Measurements from ENCODE around the gene CLDN14.

The CLDN14 gene

GRCh38 chr21:36464590-36464989 lies 15.3 kb downstream of the CLDN14 start:
- H3K4me3 ChIP-seq (replicated peaks; ENCODE audit: low read depth, low read length) = no peak overlapping the region
- no peak for TF ChIP-seq CTCF (IDR thresholded peaks at IDR 0.05; ENCODE audit: low read depth, low read length, missing control alignments)
- no peak for DNase-seq (ENCODE audit: extremely low read depth, low read depth)

GRCh38 chr21:36463991-36464390 lies 15.9 kb downstream of the CLDN14 start:
- TF ChIP-seq CTCF (IDR thresholded peaks at IDR 0.05; ENCODE audit: low read depth, low read length, missing control alignments) = no peak
- DNase-seq (ENCODE audit: extremely low read depth, low read depth) = no peak
- no peak overlapping the region for H3K4me3 ChIP-seq (replicated peaks; ENCODE audit: low read depth, low read length)

GRCh38 chr21:36463204-36463603 lies 16.7 kb downstream of the CLDN14 start:
- no peak overlapping the region for H3K4me3 ChIP-seq (replicated peaks; ENCODE audit: low read depth, low read length)
- TF ChIP-seq CTCF (IDR thresholded peaks at IDR 0.05; ENCODE audit: low read depth, low read length, missing control alignments) = no peak
- DNase-seq (ENCODE audit: extremely low read depth, low read depth) = no peak

GRCh38 chr21:36461918-36462486 lies 17.9 kb downstream of the CLDN14 start:
- H3K4me3 ChIP-seq (replicated peaks; ENCODE audit: low read depth, low read length) = no peak overlapping the region
- DNase-seq (ENCODE audit: extremely low read depth, low read depth) = no peak
- no peak for TF ChIP-seq CTCF (IDR thresholded peaks at IDR 0.05; ENCODE audit: low read depth, low read length, missing control alignments)

GRCh38 chr21:36461277-36461917 lies 18.5 kb downstream of the CLDN14 start:
- no peak overlapping the region for H3K4me3 ChIP-seq (replicated peaks; ENCODE audit: low read depth, low read length)
- no peak for DNase-seq (ENCODE audit: extremely low read depth, low read depth)
- TF ChIP-seq CTCF (IDR thresholded peaks at IDR 0.05; ENCODE audit: low read depth, low read length, missing control alignments) = no peak

GRCh38 chr21:36460866-36461265 lies 19.1 kb downstream of the CLDN14 start:
- no peak for TF ChIP-seq CTCF (IDR thresholded peaks at IDR 0.05; ENCODE audit: low read depth, low read length, missing control alignments)
- no peak overlapping the region for H3K4me3 ChIP-seq (replicated peaks; ENCODE audit: low read depth, low read length)
- no peak for DNase-seq (ENCODE audit: extremely low read depth, low read depth)

- no peak for DNase-seq (ENCODE audit: extremely low read depth, low read depth)
- no peak overlapping the region for H3K4me3 ChIP-seq (replicated peaks; ENCODE audit: low read depth, low read length)
- no peak for TF ChIP-seq CTCF (IDR thresholded peaks at IDR 0.05; ENCODE audit: low read depth, low read length, missing control alignments)
Measured at GRCh38 chr21:36459098-36459497, 20.8 kb downstream of the CLDN14 start.

Measured in HFF-Myc (cell line).